Measurements from ENCODE around the gene CYP46A1. TPM values are rescaled to one million over a fixed set of nuclear protein-coding genes. Genes with fewer than 3 reads are reported as not detected.
"Not testable (repeated sequence)": the region's sequence is repeated elsewhere in the genome, so short reads cannot be mapped to it uniquely, and the experiment has no call there.

CYP46A1 gene
- total RNA-seq, 2 experiments from 2014 or later = 0.11 to 0.22 TPM

DNA sequence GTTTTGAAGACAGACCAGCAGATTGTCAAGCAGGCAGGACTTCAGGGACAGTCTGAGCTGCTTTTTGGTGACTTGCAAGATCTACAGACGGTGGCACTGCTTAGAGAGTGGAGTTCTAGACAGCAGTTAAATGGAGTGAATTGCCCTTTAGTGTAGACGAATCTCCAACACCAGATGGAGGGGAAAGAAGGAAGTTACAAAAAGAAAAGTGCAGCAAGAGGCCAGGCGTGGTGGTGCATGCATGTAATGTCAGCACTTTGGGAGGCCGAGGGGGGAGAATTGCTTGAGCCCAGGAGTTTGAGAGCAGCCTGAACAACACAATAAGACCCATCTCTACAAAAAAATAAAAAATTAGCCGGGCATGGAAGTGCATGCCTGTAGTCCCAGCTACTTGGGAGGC is 47.6 kb upstream of the CYP46A1 start:
- H3K36me3 Mint-ChIP-seq (ENCODE audit: low read depth) = no peaks in the 10 kb centered on the region
- no peak overlapping the region for H3K4me3 Mint-ChIP-seq
- H3K27ac ChIP-seq (ENCODE audit: low read depth in 1 of 2, low read length in 2 of 2) = no peak overlapping the region
- H3K9me3 ChIP-seq (ENCODE audit: control insufficient read depth in 1 of 2, insufficient read depth in 1 of 2, low read length in 2 of 2) = no peaks in the 10 kb centered on the region
- TF ChIP-seq, protein P1, sequence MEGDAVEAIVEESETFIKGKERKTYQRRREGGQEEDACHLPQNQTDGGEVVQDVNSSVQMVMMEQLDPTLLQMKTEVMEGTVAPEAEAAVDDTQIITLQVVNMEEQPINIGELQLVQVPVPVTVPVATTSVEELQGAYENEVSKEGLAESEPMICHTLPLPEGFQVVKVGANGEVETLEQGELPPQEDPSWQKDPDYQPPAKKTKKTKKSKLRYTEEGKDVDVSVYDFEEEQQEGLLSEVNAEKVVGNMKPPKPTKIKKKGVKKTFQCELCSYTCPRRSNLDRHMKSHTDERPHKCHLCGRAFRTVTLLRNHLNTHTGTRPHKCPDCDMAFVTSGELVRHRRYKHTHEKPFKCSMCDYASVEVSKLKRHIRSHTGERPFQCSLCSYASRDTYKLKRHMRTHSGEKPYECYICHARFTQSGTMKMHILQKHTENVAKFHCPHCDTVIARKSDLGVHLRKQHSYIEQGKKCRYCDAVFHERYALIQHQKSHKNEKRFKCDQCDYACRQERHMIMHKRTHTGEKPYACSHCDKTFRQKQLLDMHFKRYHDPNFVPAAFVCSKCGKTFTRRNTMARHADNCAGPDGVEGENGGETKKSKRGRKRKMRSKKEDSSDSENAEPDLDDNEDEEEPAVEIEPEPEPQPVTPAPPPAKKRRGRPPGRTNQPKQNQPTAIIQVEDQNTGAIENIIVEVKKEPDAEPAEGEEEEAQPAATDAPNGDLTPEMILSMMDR (IDR thresholded peaks at IDR 0.05) = no peak
- ChIA-PET POLR2A (no interaction called here), CTCF (no interaction called here)
- H3K9me3 Mint-ChIP-seq = no peaks in the 10 kb centered on the region
- no peaks in the 10 kb centered on the region for H3K27me3 Mint-ChIP-seq
- ATAC-seq (ENCODE audit: poor library complexity) (no peak), DNase-seq (no peak)
- H3K4me1 ChIP-seq (ENCODE audit: insufficient read depth, low read length) = no peaks in the 10 kb centered on the region
- no peaks in the 10 kb centered on the region for H3K36me3 ChIP-seq (ENCODE audit: insufficient read depth, low read length)
- H3K27me3 ChIP-seq (ENCODE audit: control insufficient read depth in 1 of 2, insufficient read depth in 2 of 2, low read length in 2 of 2) = no peaks in the 10 kb centered on the region
- H3K4me1 Mint-ChIP-seq (ENCODE audit: low read depth) = no peaks in the 10 kb centered on the region
- intact Hi-C loops (cut with DNase I, micrococcal nuclease) = no loop called here
- H3K27ac Mint-ChIP-seq = no peak overlapping the region
- H3K4me3 ChIP-seq (ENCODE audit: low read length) = no peak overlapping the region

GRCh38 chr14:99637624-99638023 is 46.5 kb upstream of the CYP46A1 start:
- H3K27ac Mint-ChIP-seq = no peak overlapping the region
- ATAC-seq (ENCODE audit: poor library complexity) (no peak), DNase-seq (no peak)
- no peaks in the 10 kb centered on the region for H3K27me3 ChIP-seq (ENCODE audit: control insufficient read depth in 1 of 2, insufficient read depth in 2 of 2, low read length in 2 of 2)
- H3K4me3 ChIP-seq (ENCODE audit: low read length) = no peak overlapping the region
- H3K9me3 Mint-ChIP-seq = no peaks in the 10 kb centered on the region
- TF ChIP-seq, protein P1 (IDR thresholded peaks at IDR 0.05) = no peak
- no peaks in the 10 kb centered on the region for H3K36me3 ChIP-seq (ENCODE audit: insufficient read depth, low read length)
- intact Hi-C loops (cut with DNase I, micrococcal nuclease) = no loop called here
- H3K27me3 Mint-ChIP-seq = no peaks in the 10 kb centered on the region
- no peaks in the 10 kb centered on the region for H3K4me1 Mint-ChIP-seq (ENCODE audit: low read depth)
- H3K9me3 ChIP-seq (ENCODE audit: control insufficient read depth in 1 of 2, insufficient read depth in 1 of 2, low read length in 2 of 2) = no peaks in the 10 kb centered on the region
- no peak overlapping the region for H3K4me3 Mint-ChIP-seq
- H3K36me3 Mint-ChIP-seq (ENCODE audit: low read depth) = no peaks in the 10 kb centered on the region
- ChIA-PET CTCF (no interaction called here), POLR2A (no interaction called here)
- H3K27ac ChIP-seq (ENCODE audit: low read depth in 1 of 2, low read length in 2 of 2) = no peak overlapping the region
- H3K4me1 ChIP-seq (ENCODE audit: insufficient read depth, low read length) = no peaks in the 10 kb centered on the region

GRCh38 chr14:99642771-99643170 is 41.3 kb upstream of the CYP46A1 start:
- ATAC-seq (ENCODE audit: poor library complexity); H3K4me3 ChIP-seq (ENCODE audit: low read length); POLR2A ChIA-PET; H3K4me1 Mint-ChIP-seq (ENCODE audit: low read depth); CTCF ChIA-PET; H3K9me3 Mint-ChIP-seq; intact Hi-C loops (cut with DNase I, micrococcal nuclease); H3K9me3 ChIP-seq (ENCODE audit: control insufficient read depth in 1 of 2, insufficient read depth in 1 of 2, low read length in 2 of 2); H3K36me3 ChIP-seq (ENCODE audit: insufficient read depth, low read length); H3K27ac Mint-ChIP-seq; H3K4me1 ChIP-seq (ENCODE audit: insufficient read depth, low read length); H3K4me3 Mint-ChIP-seq; H3K36me3 Mint-ChIP-seq (ENCODE audit: low read depth); H3K27ac ChIP-seq (ENCODE audit: low read depth in 1 of 2, low read length in 2 of 2); DNase-seq: not testable (repeated sequence)
- peaks cover 21% of the 10 kb centered on the region for H3K27me3 Mint-ChIP-seq
- peaks cover 16 to 28% of the 10 kb centered on the region in 2 experiments for H3K27me3 ChIP-seq (ENCODE audit: control insufficient read depth in 1 of 2, insufficient read depth in 2 of 2, low read length in 2 of 2)

DNA sequence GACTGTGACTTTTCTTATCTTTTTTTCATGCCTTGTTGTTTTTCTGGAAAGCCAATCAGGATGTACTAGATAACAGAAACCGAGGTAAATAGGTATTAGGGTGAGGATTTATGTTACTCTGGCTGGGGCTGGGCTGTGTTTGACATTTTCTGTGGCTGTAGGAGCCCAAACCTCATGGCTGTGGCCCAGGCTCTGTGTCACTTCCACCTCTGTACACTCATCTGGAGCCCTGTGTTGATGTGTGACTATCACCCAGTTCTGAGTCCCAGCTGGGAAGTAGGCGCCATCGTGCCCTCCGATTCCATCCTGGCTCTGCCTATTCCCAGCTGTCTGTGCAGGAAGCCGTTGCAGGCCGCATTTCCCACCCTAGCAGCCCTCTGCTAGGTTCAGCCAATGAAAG is 40.8 kb upstream of the CYP46A1 start:
- ChIA-PET POLR2A (interaction anchor here (0.7 kb wide), 1 partner anchor 40 kb away, joined by 3 read pairs; no protein-coding TSS in a partner anchor), CTCF (no interaction called here)
- Histone ChIP-seq H3K4me1 (ENCODE audit: insufficient read depth, low read length) (peaks cover 6% of the 10 kb centered on the region), H3K36me3 (ENCODE audit: insufficient read depth, low read length) (no peaks in the 10 kb centered on the region), H3K9me3 (ENCODE audit: control insufficient read depth in 1 of 2, insufficient read depth in 1 of 2, low read length in 2 of 2) (peaks cover 0 to 5% of the 10 kb centered on the region in 2 experiments), H3K27me3 (ENCODE audit: control insufficient read depth in 1 of 2, insufficient read depth in 2 of 2, low read length in 2 of 2) (peaks cover 19 to 30% of the 10 kb centered on the region in 2 experiments), H3K4me3 (ENCODE audit: low read length) (no peak overlapping the region), H3K27ac (ENCODE audit: low read depth in 1 of 2, low read length in 2 of 2) (no peak overlapping the region)
- no peaks in the 10 kb centered on the region for H3K36me3 Mint-ChIP-seq (ENCODE audit: low read depth)
- H3K4me1 Mint-ChIP-seq (ENCODE audit: low read depth) = no peaks in the 10 kb centered on the region
- no peak for DNase-seq
- no peak for ATAC-seq (ENCODE audit: poor library complexity)
- H3K27me3 Mint-ChIP-seq = peaks cover 26% of the 10 kb centered on the region
- H3K4me3 Mint-ChIP-seq = no peak overlapping the region
- no peak overlapping the region for H3K27ac Mint-ChIP-seq
- intact Hi-C loops (cut with DNase I, micrococcal nuclease) = no loop called here
- TF ChIP-seq, protein P1 (IDR thresholded peaks at IDR 0.05) = no peak
- H3K9me3 Mint-ChIP-seq = no peaks in the 10 kb centered on the region

Data from CD4-positive, alpha-beta T cell (primary cell).